Mesendoderm (in vitro differentiated cells): ENCODE data around the gene NAV2.

ENCODE experiments used
- DNase-seq: peaks from one replicate; pipeline ENCODE4 v3.0.0; 2013
- H2AK5ac ChIP-seq: 2 replicates; pipeline ENCODE4 v1.6.1; 2013; ENCODE audit warnings: low read length, inconsistent platforms
- H2BK120ac ChIP-seq: 2 replicates; pipeline ENCODE4 v1.6.1; 2013; ENCODE audit warnings: low read depth, mild to moderate bottlenecking, low read length, moderate library complexity, mixed read lengths
- H2BK15ac ChIP-seq: replicated peaks from 2 replicates; pipeline ENCODE4 v1.6.1; 2013; ENCODE audit warnings: low read depth, mild to moderate bottlenecking, moderate library complexity
- H2BK5ac ChIP-seq: 2 replicates; pipeline ENCODE4 v1.6.1; 2013; ENCODE audit warnings: low read length, inconsistent platforms
- H3K18ac ChIP-seq: 2 replicates; pipeline ENCODE4 v1.6.1; 2013; ENCODE audit warnings: mild to moderate bottlenecking, low read length, mixed read lengths
- H3K23ac ChIP-seq: one replicate; pipeline ENCODE4 v1.6.1; 2013; ENCODE audit warnings: low read length
- H3K27ac ChIP-seq: 2 replicates; pipeline ENCODE4 v1.5.1; 2013; ENCODE audit warnings: low read depth, mild to moderate bottlenecking, inconsistent platforms, low read length, moderate library complexity
- H3K27me3 ChIP-seq: 2 replicates; pipeline ENCODE4 v1.6.1; 2013; ENCODE audit warnings: low read length, control low read depth, mild to moderate bottlenecking, inconsistent platforms; ENCODE audit not compliant: insufficient read depth, poor library complexity
- H3K36me3 ChIP-seq: 2 replicates; pipeline ENCODE4 v1.6.1; 2013; ENCODE audit warnings: low read length, inconsistent platforms; ENCODE audit not compliant: control insufficient read depth, insufficient read depth
- H3K4ac ChIP-seq: one replicate; pipeline ENCODE4 v1.6.1; 2013; ENCODE audit warnings: low read depth, mild to moderate bottlenecking, low read length, moderate library complexity
- H3K4me1 ChIP-seq: 2 replicates; pipeline ENCODE4 v1.6.1; 2013; ENCODE audit warnings: low read depth, low read length, inconsistent platforms; ENCODE audit not compliant: control insufficient read depth
- H3K4me2 ChIP-seq: 2 replicates; pipeline ENCODE4 v1.6.1; 2013; ENCODE audit warnings: low read length
- H3K4me3 ChIP-seq: 2 replicates; pipeline ENCODE4 v1.5.1; 2013; ENCODE audit warnings: mild to moderate bottlenecking, low read length
- H3K56ac ChIP-seq: one replicate; pipeline ENCODE4 v1.6.1; 2013; ENCODE audit warnings: low read length
- H3K79me1 ChIP-seq: 2 replicates; pipeline ENCODE4 v1.6.1; 2013; ENCODE audit warnings: low read length, inconsistent platforms
- H3K79me2 ChIP-seq: 2 replicates; pipeline ENCODE4 v1.6.1; 2013; ENCODE audit warnings: mild to moderate bottlenecking, low read length; ENCODE audit not compliant: control insufficient read depth, insufficient read depth
- H3K9ac ChIP-seq: 2 replicates; pipeline ENCODE4 v1.6.1; 2013; ENCODE audit warnings: low read length, inconsistent platforms
- H4K5ac ChIP-seq: one replicate; pipeline ENCODE4 v1.6.1; 2013; ENCODE audit warnings: low read length
- H4K8ac ChIP-seq: one replicate; pipeline ENCODE4 v1.6.1; 2013; ENCODE audit warnings: low read depth, mild to moderate bottlenecking, control low read depth, low read length, moderate library complexity
- WGBS: extraction: QIAGEN DNeasy Blood & Tissue Kit; methylation state at CpG from one replicate; pipeline ENCODE4 v1.1.7; 2013; ENCODE audit warnings: low lambda C conversion rate, missing lambda C conversion rate; ENCODE audit not compliant: insufficient coverage; ENCODE audit errors: extremely low coverage; 5-methylcytosine and 5-hydroxymethylcytosine counted together

Gene NAV2

GRCh38 chr11:19967787-19968186, 255.2 kb downstream of the NAV2 start:
- Histone ChIP-seq H3K79me2 (no peaks in the 10 kb centered on the region), H3K36me3 (no peaks in the 10 kb centered on the region), H2BK5ac (no peak overlapping the region), H4K5ac (no peak overlapping the region), H4K8ac (no peak overlapping the region), H3K4me3 (no peak overlapping the region), H3K4me1 (no peaks in the 10 kb centered on the region), H3K4me2 (no peak overlapping the region), H3K79me1 (no peaks in the 10 kb centered on the region), H3K4ac (no peak overlapping the region), H3K18ac (no peak overlapping the region), H3K9ac (no peak overlapping the region), H3K56ac (no peak overlapping the region), H3K23ac (no peak overlapping the region), H3K27me3 (no peaks in the 10 kb centered on the region), H2BK15ac (no peak overlapping the region), H3K27ac (no peak overlapping the region), H2BK120ac (no peak overlapping the region), H2AK5ac (no peak overlapping the region)
- DNase-seq, result no peak
- no CpG with 5 or more reads among the region's 2 CpGs for WGBS

- Histone ChIP-seq H3K27ac (no peak overlapping the region), H3K79me2 (no peaks in the 10 kb centered on the region), H3K36me3 (no peaks in the 10 kb centered on the region), H3K56ac (no peak overlapping the region), H2BK15ac (peak overlapping the region; percentile 57), H2AK5ac (no peak overlapping the region), H3K27me3 (no peaks in the 10 kb centered on the region), H3K23ac (no peak overlapping the region), H2BK120ac (no peak overlapping the region), H4K8ac (no peak overlapping the region), H3K4ac (no peak overlapping the region), H4K5ac (no peak overlapping the region), H2BK5ac (no peak overlapping the region), H3K4me1 (no peaks in the 10 kb centered on the region), H3K79me1 (no peaks in the 10 kb centered on the region), H3K4me2 (no peak overlapping the region), H3K18ac (no peak overlapping the region), H3K9ac (no peak overlapping the region), H3K4me3 (no peak overlapping the region)
- WGBS, result no CpG with 5 or more reads among the region's 5 CpGs
- no peak for DNase-seq
These were observed 256.2 kb downstream of the NAV2 start for GRCh38 chr11:19968860-19969259.

GRCh38 chr11:19970944-19971343, 258.3 kb downstream of the NAV2 start:
- Histone ChIP-seq H3K36me3 (no peaks in the 10 kb centered on the region), H3K79me2 (no peaks in the 10 kb centered on the region), H3K4me3 (no peak overlapping the region), H3K4me1 (no peaks in the 10 kb centered on the region), H3K4ac (no peak overlapping the region), H3K23ac (no peak overlapping the region), H2AK5ac (no peak overlapping the region), H3K27me3 (no peaks in the 10 kb centered on the region), H3K9ac (no peak overlapping the region), H2BK15ac (no peak overlapping the region), H3K18ac (no peak overlapping the region), H2BK120ac (no peak overlapping the region), H4K5ac (no peak overlapping the region), H2BK5ac (no peak overlapping the region), H3K27ac (no peak overlapping the region), H4K8ac (no peak overlapping the region), H3K56ac (no peak overlapping the region), H3K4me2 (no peak overlapping the region), H3K79me1 (no peaks in the 10 kb centered on the region)
- no peak for DNase-seq
- no CpG with 5 or more reads among the region's 4 CpGs for WGBS

GRCh38 chr11:19972091-19972490, 259.5 kb downstream of the NAV2 start:
- no peaks in the 10 kb centered on the region for H3K79me2 ChIP-seq
- H3K23ac ChIP-seq, result no peak overlapping the region
- no peak overlapping the region for H2BK15ac ChIP-seq
- H3K27me3 ChIP-seq, result no peaks in the 10 kb centered on the region
- H2BK5ac ChIP-seq, result no peak overlapping the region
- no peaks in the 10 kb centered on the region for H3K79me1 ChIP-seq
- no CpG with 5 or more reads among the region's 2 CpGs for WGBS
- no peak overlapping the region for H3K9ac ChIP-seq
- H2AK5ac ChIP-seq, result no peak overlapping the region
- H3K4ac ChIP-seq, result no peak overlapping the region
- H3K56ac ChIP-seq, result no peak overlapping the region
- H4K8ac ChIP-seq, result no peak overlapping the region
- no peak overlapping the region for H3K18ac ChIP-seq
- DNase-seq, result no peak
- H3K4me2 ChIP-seq, result no peak overlapping the region
- peaks cover 4% of the 10 kb centered on the region for H3K4me1 ChIP-seq
- no peak overlapping the region for H2BK120ac ChIP-seq
- no peak overlapping the region for H3K27ac ChIP-seq
- no peak overlapping the region for H4K5ac ChIP-seq
- H3K4me3 ChIP-seq, result no peak overlapping the region
- H3K36me3 ChIP-seq, result no peaks in the 10 kb centered on the region

- no peak overlapping the region for H3K56ac ChIP-seq
These were observed 260.0 kb downstream of the NAV2 start for GRCh38 chr11:19972651-19973050.

GRCh38 chr11:19973136-19973635, 260.5 kb downstream of the NAV2 start:
- Histone ChIP-seq H2BK120ac (no peak overlapping the region), H2BK5ac (no peak overlapping the region), H3K27ac (no peak overlapping the region), H2BK15ac (no peak overlapping the region), H3K79me2 (no peaks in the 10 kb centered on the region), H3K23ac (no peak overlapping the region), H3K4me2 (no peak overlapping the region), H3K36me3 (no peaks in the 10 kb centered on the region), H3K18ac (no peak overlapping the region), H3K4me1 (peaks cover 4% of the 10 kb centered on the region), H4K5ac (no peak overlapping the region), H3K79me1 (no peaks in the 10 kb centered on the region), H3K4me3 (no peak overlapping the region), H3K9ac (no peak overlapping the region), H3K4ac (no peak overlapping the region), H4K8ac (no peak overlapping the region), H2AK5ac (no peak overlapping the region), H3K56ac (no peak overlapping the region), H3K27me3 (no peaks in the 10 kb centered on the region)
- no CpG with 5 or more reads among the region's 5 CpGs for WGBS
- no peak for DNase-seq

More at GRCh38 chr11:19972651-19973050, 260.0 kb downstream of the NAV2 start:
- no peak overlapping the region for H2BK15ac ChIP-seq
- H3K4me3 ChIP-seq, result no peak overlapping the region
- H3K27ac ChIP-seq, result no peak overlapping the region
- no peak overlapping the region for H3K23ac ChIP-seq
- no peak overlapping the region for H4K8ac ChIP-seq
- H2BK120ac ChIP-seq, result no peak overlapping the region
- no peaks in the 10 kb centered on the region for H3K79me1 ChIP-seq
- H3K4me1 ChIP-seq, result peaks cover 4% of the 10 kb centered on the region
- no peaks in the 10 kb centered on the region for H3K79me2 ChIP-seq
- no peak for DNase-seq
- H2BK5ac ChIP-seq, result no peak overlapping the region
- no peak overlapping the region for H3K4ac ChIP-seq
- no peak overlapping the region for H4K5ac ChIP-seq
- H3K36me3 ChIP-seq, result no peaks in the 10 kb centered on the region
- no peaks in the 10 kb centered on the region for H3K27me3 ChIP-seq
- no peak overlapping the region for H3K9ac ChIP-seq
- H3K18ac ChIP-seq, result no peak overlapping the region
- H3K4me2 ChIP-seq, result no peak overlapping the region
- H2AK5ac ChIP-seq, result no peak overlapping the region
- WGBS, result no CpG with 5 or more reads among the region's 1 CpG
